Spleen (tissue), 13 donors: ENCODE results near the gene TNFSF11. TPM values are rescaled to one million over a fixed set of nuclear protein-coding genes. Genes with fewer than 3 reads are reported as not detected.

ENCODE experiments used
- DNase-seq: peaks from one replicate; pipeline ENCODE4 v3.0.0-alpha.2; 2020
- H3K27ac ChIP-seq, 8 donors: fragments of 200-600 bp; sonication (generic) in 7 of 8; 1 replicate in 4 of 8; 2 replicates in 4 of 8; pipeline versions ENCODE4 v1.5.0 to v1.8.0; 2016 to 2021; ENCODE audit warnings: inconsistent platforms in 4 of 8, mild to moderate bottlenecking in 4 of 8, moderate library complexity in 1 of 8
- H3K27me3 ChIP-seq, 7 donors: fragments of 200-600 bp; sonication (generic) in 6 of 7; replicated peaks in 1 of 7; 1 replicate in 4 of 7; 2 replicates in 3 of 7; pipeline versions ENCODE4 v1.5.0 to v1.8.0; 2016 to 2021; ENCODE audit warnings: inconsistent platforms in 3 of 7, mild to moderate bottlenecking in 1 of 7
- H3K36me3 ChIP-seq, 6 donors: fragments of 200-600 bp; sonication (generic) in 5 of 6; 1 replicate in 4 of 6; 2 replicates in 2 of 6; pipeline versions ENCODE4 v1.5.0 to v1.8.0; 2016 to 2021; ENCODE audit warnings: inconsistent platforms in 2 of 6
- H3K4me1 ChIP-seq, 6 donors: fragments of 200-600 bp; sonication (generic) in 5 of 6; 1 replicate in 3 of 6; 2 replicates in 3 of 6; pipeline versions ENCODE4 v1.5.0 to v1.8.0; 2016 to 2021; ENCODE audit warnings: inconsistent platforms in 3 of 6
- H3K4me3 ChIP-seq, 8 donors: fragments of 200-600 bp; sonication (generic) in 7 of 8; 1 replicate in 4 of 8; 2 replicates in 4 of 8; pipeline versions ENCODE4 v1.5.0 to v1.8.0; 2016 to 2021; ENCODE audit warnings: inconsistent platforms in 4 of 8, mild to moderate bottlenecking in 4 of 8, moderate library complexity in 2 of 8
- H3K9me3 ChIP-seq, 8 donors: fragments of 200-600 bp; sonication (generic) in 7 of 8; 1 replicate in 4 of 8; 2 replicates in 4 of 8; pipeline versions ENCODE4 v1.5.0 to v1.8.0; 2016 to 2021; ENCODE audit warnings: inconsistent platforms in 4 of 8
- POLR2A ChIP-seq, 3 donors: fragments of 450-650 bp; IDR thresholded peaks; one replicate each; pipeline ENCODE4 v1.5.1; 2017; ENCODE audit warnings: antibody characterized with exemption in 3 of 3, mild to moderate bottlenecking in 1 of 3
- POLR2AphosphoS5 ChIP-seq, 3 donors: sonication (generic); formaldehyde crosslinking; IDR thresholded peaks; one replicate each; pipeline ENCODE4 v1.5.1; 2017; ENCODE audit warnings: antibody characterized with exemption in 3 of 3
- WGBS, 5 donors: extraction: QIAGEN DNeasy Blood & Tissue Kit in 3 of 5; methylation state at CpG; one replicate each; pipeline versions ENCODE4 v1.1.5 to v1.1.7; 2013 to 2018; 5-methylcytosine and 5-hydroxymethylcytosine counted together
- intact Hi-C: fragments of 100-400 bp; cut with DNase I; formaldehyde crosslinking; loops from one replicate; pipeline ENCODE4 v1.15.0; 2023; ENCODE audit warnings: low total_unique reads
- long read RNA-seq, 2 donors: transcript quantifications; one replicate each; lab custom pipeline, GENCODE V29; 2026
- polyA plus RNA-seq, 3 donors: library from polyadenylated mRNA; stranded (reverse); fragments of 200-250 nt; gene quantifications; one replicate each; pipeline ENCODE4 v1.2.1, GENCODE V29; 2013
- total RNA-seq, 7 donors: library from RNA; depleted of rRNA in 3 of 7; stranded (reverse); fragments of >200 nt in 3 of 7; fragmentation: NEBNext Ultra II Directional in 4 of 7; extraction: Animal tissue kit (Norgen Biotek cat#: 25700) in 4 of 7; gene quantifications; one replicate each; pipeline versions ENCODE4 v1.1.0 to v1.2.1, GENCODE V29; 2016 to 2021
- TF ChIP-seq, protein P1 (sequence below), 11 experiments: fragments of 200-600 bp in 7 of 11; fragments of 450-650 bp in 4 of 11; sonication (generic) in 4 of 11; IDR thresholded peaks in 8 of 11; conservative IDR thresholded peaks in 3 of 11; 1 replicate in 7 of 11; 2 replicates in 4 of 11; pipeline versions ENCODE4 v1.4.0 to v1.8.0; 2016 to 2021; ENCODE audit warnings: antibody characterized with exemption in 11 of 11, inconsistent platforms in 4 of 11, mild to moderate bottlenecking in 1 of 11
- donor health status: healthy with polysubstance abuse.
- donor health status: DM: no; HTN: no; CAD: no; lungs with moderate emphysema.
- donor health status: DM: no; HTN: no; CAD: no.
- donor health status: Bipolar disorder and iron deficiency.
- donor health status: healthy.
- donor health status: DM: no; HTN: no; CAD: no.
- donor health status: DM: yes; HTN: yes; CAD: no.

The TNFSF11 gene, protein sequence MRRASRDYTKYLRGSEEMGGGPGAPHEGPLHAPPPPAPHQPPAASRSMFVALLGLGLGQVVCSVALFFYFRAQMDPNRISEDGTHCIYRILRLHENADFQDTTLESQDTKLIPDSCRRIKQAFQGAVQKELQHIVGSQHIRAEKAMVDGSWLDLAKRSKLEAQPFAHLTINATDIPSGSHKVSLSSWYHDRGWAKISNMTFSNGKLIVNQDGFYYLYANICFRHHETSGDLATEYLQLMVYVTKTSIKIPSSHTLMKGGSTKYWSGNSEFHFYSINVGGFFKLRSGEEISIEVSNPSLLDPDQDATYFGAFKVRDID
- total RNA-seq, result 1 to 10 TPM in 1 of 7 donors, under 1 TPM in 5, not detected in 1; 0.32 to 1.4 (median 0.56) TPM
- under 1 TPM; 0.61 to 0.87 (median 0.86) TPM for polyA plus RNA-seq
- long read RNA-seq, donor 1, result 0 reads
- long read RNA-seq, donor 2, result 0 reads

DNA sequence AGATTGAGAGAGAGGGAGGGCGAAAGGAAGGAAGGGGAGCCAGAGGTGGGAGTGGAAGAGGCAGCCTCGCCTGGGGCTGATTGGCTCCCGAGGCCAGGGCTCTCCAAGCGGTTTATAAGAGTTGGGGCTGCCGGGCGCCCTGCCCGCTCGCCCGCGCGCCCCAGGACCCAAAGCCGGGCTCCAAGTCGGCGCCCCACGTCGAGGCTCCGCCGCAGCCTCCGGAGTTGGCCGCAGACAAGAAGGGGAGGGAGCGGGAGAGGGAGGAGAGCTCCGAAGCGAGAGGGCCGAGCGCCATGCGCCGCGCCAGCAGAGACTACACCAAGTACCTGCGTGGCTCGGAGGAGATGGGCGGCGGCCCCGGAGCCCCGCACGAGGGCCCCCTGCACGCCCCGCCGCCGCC, at the start of gene TNFSF11:
TSS of gene TNFSF11 (plus strand) at position 142 of the 400 bp plus-strand sequence. CDS start at position 294, 152 bp downstream.
- Histone ChIP-seq H3K4me1 (peaks cover 0 to 20% (median 17%) of the 10 kb centered on the region in 6 donors), H3K27ac (no peak within 1 kb of the TSS), H3K27me3 (peaks cover 0 to 46% (median 29%) of the 10 kb centered on the region in 7 donors), H3K4me3 (peak within 1 kb of the TSS; percentile 18 to 70 (median 36)), H3K36me3 (no peaks in the 10 kb centered on the region), H3K9me3 (peaks cover 0 to 5% (median 0%) of the 10 kb centered on the region in 8 donors)
- TF ChIP-seq POLR2A (IDR thresholded peaks at IDR 0.05) (no peak), POLR2AphosphoS5 (IDR thresholded peaks at IDR 0.05) (no peak)
- TF ChIP-seq, protein P1, sequence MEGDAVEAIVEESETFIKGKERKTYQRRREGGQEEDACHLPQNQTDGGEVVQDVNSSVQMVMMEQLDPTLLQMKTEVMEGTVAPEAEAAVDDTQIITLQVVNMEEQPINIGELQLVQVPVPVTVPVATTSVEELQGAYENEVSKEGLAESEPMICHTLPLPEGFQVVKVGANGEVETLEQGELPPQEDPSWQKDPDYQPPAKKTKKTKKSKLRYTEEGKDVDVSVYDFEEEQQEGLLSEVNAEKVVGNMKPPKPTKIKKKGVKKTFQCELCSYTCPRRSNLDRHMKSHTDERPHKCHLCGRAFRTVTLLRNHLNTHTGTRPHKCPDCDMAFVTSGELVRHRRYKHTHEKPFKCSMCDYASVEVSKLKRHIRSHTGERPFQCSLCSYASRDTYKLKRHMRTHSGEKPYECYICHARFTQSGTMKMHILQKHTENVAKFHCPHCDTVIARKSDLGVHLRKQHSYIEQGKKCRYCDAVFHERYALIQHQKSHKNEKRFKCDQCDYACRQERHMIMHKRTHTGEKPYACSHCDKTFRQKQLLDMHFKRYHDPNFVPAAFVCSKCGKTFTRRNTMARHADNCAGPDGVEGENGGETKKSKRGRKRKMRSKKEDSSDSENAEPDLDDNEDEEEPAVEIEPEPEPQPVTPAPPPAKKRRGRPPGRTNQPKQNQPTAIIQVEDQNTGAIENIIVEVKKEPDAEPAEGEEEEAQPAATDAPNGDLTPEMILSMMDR (IDR thresholded peaks at IDR 0.05 in 8 of 11, conservative IDR thresholded peaks at IDR 0.05 in 3 of 11), result no peak
- DNase-seq, result no peak
- intact Hi-C loops, result no loop called here
- WGBS, 5 donors, result 2 to 5% (median 4%) methylated on average over 15 to 39 of the region's 39 CpGs

DNA sequence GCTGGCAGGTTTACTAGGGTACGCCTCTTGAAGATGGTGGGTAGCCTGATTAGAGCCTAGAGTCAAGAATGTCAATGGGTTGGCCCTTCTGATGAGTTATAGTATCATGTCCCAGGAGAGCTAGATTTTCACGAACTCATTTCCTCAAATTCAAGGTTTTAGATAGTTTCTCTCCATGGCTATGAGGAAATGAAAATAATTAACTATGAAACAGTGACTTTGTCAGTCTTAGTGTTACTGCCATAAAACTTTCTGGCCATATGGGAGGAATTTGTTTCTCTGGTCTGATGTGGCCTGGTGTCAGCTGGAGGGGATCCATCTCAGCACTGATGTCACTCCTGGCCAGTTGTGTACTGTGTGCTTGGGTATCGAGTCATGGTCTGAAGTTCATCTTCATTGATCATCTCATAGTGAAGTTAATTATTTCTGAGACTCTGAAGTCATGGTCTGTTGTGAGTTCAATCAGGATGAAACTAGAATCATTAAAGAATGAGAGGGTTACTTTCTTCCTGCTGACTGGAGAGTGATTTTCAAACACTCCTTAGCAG, 49.4 kb upstream of the TNFSF11 start:
- Histone ChIP-seq H3K4me1 (peaks cover 0 to 10% (median 0%) of the 10 kb centered on the region in 6 donors), H3K9me3 (no peaks in the 10 kb centered on the region), H3K36me3 (no peaks in the 10 kb centered on the region), H3K4me3 (no peak overlapping the region), H3K27ac (no peak overlapping the region), H3K27me3 (no peaks in the 10 kb centered on the region)
- intact Hi-C loops, result no loop called here
- TF ChIP-seq, protein P1 (IDR thresholded peaks at IDR 0.05 in 8 of 11, conservative IDR thresholded peaks at IDR 0.05 in 3 of 11), result no peak
- TF ChIP-seq POLR2AphosphoS5 (IDR thresholded peaks at IDR 0.05) (no peak), POLR2A (IDR thresholded peaks at IDR 0.05) (no peak)
- no peak for DNase-seq
- 64 to 76% (median 69%) methylated on average over 3 of the region's 3 CpGs for WGBS, 5 donors

DNA sequence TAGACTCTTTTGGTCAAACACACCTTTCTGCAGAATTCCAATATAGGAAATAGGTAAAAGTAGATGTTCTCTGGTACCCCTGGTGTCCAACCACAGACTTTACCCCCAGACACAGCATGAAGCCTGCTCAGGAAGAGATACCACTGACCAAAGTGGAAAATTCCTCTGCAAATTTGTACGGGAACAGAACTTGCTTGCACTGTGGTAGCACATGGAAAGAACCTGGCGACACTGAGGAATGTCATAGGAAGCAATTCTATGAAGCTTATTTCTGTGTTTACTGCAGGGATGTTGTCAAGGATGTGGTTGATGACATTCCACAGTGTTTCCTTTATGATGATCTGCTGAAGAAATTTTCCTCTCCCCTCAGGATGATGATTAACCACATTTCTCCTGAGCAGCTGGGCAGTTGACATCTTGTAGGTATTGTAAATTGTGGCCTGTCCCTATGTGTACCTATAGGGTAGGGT, 48.9 kb upstream of the TNFSF11 start:
- TF ChIP-seq POLR2AphosphoS5 (IDR thresholded peaks at IDR 0.05) (no peak), POLR2A (IDR thresholded peaks at IDR 0.05) (no peak)
- TF ChIP-seq, protein P1 (IDR thresholded peaks at IDR 0.05 in 8 of 11, conservative IDR thresholded peaks at IDR 0.05 in 3 of 11), result no peak
- Histone ChIP-seq H3K27ac (no peak overlapping the region), H3K27me3 (no peaks in the 10 kb centered on the region), H3K4me1 (peaks cover 0 to 10% (median 0%) of the 10 kb centered on the region in 6 donors), H3K9me3 (no peaks in the 10 kb centered on the region), H3K4me3 (no peak overlapping the region), H3K36me3 (no peaks in the 10 kb centered on the region)
- WGBS, 5 donors, result 64 to 80% (median 75%) methylated on average over 2 of the region's 2 CpGs
- intact Hi-C loops, result no loop called here
- no peak for DNase-seq

DNA sequence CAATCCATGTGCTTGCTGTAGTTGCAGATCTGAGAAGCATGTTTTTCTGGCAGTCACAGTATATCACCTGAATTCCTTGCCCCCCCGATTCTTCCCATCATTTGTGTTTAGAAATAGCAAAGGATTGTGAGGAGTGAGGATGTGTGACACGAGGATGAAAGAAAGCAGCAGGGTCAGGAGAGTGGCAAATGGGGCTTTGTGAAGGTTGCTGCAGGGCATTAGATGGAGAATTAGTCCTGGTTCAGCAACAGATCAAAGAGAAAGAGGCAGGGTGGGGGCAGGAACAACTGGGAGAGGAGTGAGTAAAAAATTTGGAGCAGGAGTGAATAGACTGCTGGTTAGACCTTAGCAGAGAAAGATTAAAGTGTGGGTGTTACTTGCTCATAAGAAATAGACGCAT, 47.7 kb upstream of the TNFSF11 start:
- TF ChIP-seq, protein P1 (IDR thresholded peaks at IDR 0.05 in 8 of 11, conservative IDR thresholded peaks at IDR 0.05 in 3 of 11), result no peak
- TF ChIP-seq POLR2AphosphoS5 (IDR thresholded peaks at IDR 0.05), result no peak
- TF ChIP-seq POLR2A (IDR thresholded peaks at IDR 0.05), result no peak
- peaks cover 0 to 10% (median 0%) of the 10 kb centered on the region in 6 donors for H3K4me1 ChIP-seq
- 56 to 80% (median 77%) methylated on average over 3 of the region's 3 CpGs for whole genome bisulfite sequencing, 5 donors
- DNase-seq, result no peak
- H3K4me3 ChIP-seq, result no peak overlapping the region
- intact Hi-C loops, result no loop called here
- no peaks in the 10 kb centered on the region for H3K36me3 ChIP-seq
- no peaks in the 10 kb centered on the region for H3K27me3 ChIP-seq
- no peaks in the 10 kb centered on the region for H3K9me3 ChIP-seq
- no peak overlapping the region for H3K27ac ChIP-seq
